GM21447 (cell line): ENCODE results near the gene CADM1.

Source experiments
- ATAC-seq: cut with Tn5 transposase; IDR thresholded peaks from one replicate; pipeline ENCODE4 v1.9.1; 2021; ENCODE audit not compliant: unreplicated experiment

CADM1 gene

GRCh38 chr11:115256397-115257197, 247.6 kb downstream of the CADM1 start:
- ATAC-seq = peak; percentile 96

- no peak for ATAC-seq
Observed at GRCh38 chr11:115255006-115255762, 249.0 kb downstream of the CADM1 start.

GRCh38 chr11:115251126-115251525, 253.1 kb downstream of the CADM1 start:
- ATAC-seq = no peak

DNA sequence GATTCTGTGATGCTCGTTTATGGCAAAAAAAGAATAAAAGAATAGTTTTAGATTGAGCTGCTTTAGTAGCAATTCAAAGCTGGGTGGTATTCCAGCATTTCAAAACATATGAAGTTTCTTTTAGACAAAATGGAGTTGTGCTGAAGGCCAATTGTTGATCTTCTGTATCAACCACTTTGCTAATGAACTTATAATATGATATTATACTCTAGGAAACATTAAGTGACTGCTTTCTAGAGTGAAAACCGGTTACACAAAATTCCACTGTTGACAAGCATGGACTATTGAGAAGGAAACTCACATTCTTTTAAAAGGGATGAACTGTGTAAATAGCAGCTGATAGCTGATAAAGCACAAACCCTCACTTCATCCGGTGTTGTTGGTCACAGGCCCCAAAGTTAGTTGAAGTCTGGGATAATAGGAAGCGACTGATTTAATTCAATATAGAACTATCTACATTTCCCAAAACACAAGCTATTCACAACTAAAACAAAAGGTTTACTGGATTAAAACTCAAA, 255.1 kb downstream of the CADM1 start:
- no peak for ATAC-seq

DNA sequence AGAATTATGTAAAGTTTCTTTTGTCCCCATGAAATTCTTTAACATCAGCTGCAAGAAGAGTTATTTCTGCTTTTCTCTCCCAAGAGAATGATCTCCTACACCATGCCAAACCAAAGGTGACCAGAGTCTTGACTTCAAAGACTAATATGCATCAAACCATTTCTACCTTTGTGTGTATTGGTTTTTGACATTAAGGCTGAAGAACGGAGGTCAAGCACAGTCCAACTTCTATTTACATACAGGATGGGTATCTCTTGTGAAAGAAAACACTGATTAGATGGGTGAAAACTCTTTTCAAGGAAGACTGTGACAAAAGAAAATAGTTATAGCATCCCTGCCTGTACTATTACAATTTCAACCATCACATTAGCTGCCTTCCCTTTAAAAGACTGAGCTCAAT, 256.3 kb downstream of the CADM1 start:
- ATAC-seq = no peak

DNA sequence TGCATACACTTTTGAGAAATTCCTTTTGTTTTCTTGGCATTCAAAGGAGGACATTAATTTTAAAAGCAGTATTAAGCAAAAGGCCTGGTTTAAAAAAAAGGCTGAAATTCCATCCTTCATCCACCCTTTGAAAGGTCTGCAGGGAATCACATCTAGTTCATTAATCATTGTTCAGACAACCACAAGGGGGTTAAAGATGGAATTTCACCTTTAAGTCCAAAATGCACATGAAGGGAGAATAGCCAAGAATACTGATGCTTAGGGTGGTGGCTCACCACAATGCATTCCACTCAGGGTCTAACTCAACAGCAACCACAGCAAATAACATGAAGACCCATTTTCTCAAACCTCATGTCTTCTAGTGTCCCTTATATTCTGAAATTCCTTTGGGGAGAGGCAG, 256.9 kb downstream of the CADM1 start:
- ATAC-seq = no peak

DNA sequence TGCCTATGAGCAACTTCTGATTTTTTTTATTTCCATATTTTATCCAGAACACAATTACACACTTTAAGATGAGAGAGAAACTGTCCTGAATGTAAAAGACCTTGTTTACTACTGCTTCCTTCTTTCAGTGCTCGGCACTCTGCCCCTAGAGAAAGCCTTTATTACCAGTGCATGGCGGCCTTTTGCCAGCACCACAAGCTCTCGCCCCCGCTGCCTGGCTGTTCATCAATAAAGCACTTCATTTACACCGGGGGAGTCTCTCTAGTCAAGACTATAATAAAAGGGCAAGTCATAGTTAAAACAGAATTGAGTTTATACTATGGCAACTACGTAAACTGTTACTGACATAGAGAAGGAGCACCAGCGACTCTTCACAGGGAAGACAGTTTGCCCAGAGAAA, 259.5 kb downstream of the CADM1 start:
- no peak for ATAC-seq

- ATAC-seq = no peak
Observed at GRCh38 chr11:115244296-115244695, 259.9 kb downstream of the CADM1 start.

GRCh38 chr11:115242982-115243381, 261.2 kb downstream of the CADM1 start:
- ATAC-seq = no peak

DNA sequence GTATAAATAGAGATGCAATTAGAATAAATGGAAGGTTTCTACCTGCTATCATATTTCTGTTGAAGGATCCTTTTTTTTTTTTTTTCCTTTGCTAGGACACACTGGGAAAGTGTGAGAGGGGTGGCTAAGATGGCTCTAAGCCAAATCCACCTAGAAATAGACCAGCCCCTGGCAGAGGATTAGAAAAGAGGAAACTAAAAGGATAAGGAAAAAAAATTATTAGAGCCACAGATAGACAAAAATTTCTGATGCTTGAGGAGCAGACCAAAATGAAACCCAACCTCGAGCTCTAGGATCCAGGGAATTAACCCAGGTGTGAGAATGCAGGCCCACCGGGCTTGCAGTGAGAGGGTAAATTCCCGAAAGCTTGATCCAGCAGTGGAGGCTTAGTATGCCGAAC, 262.3 kb downstream of the CADM1 start:
- ATAC-seq = no peak

- ATAC-seq = no peak
Observed at GRCh38 chr11:115238791-115239190, 265.4 kb downstream of the CADM1 start.

- no peak for ATAC-seq
Observed at GRCh38 chr11:115238086-115238485, 266.1 kb downstream of the CADM1 start.

DNA sequence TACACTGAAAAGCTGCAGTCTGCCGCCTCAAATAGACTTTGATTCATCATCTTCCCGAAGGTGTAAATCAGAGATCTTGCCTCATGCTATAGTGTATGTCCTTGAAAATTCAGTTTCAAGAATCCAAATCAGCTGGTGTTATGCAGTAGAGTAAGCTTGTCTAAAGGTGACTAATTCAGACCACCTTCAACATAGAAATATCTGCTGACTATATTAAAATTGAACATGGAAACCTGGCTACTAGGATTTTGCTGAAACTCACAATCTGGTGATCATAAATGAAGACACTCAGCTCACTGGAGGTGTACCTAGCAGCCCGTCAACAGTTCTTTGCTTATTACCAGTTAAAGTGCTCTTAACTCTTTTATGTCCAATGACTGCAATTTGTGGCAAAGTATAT, 266.6 kb downstream of the CADM1 start:
- no peak for ATAC-seq

DNA sequence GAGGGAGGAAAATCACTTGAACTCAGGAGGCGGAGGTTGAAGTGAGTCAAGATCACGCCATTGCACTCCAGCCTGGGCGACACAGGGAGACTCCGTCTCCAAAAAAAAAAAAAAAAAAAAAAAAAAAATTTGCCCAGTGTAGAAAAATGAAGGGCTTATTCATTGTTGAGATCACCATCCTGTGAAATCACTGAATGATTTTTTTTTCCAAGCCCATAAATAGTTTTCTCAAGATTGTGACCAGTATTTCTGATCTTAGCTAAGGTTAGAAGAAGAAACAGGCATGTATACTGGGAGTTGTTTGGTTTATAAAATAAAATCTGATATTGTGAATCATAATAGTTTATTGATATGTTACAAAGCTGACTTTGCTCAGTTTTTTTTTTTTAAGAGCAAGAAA, 269.4 kb downstream of the CADM1 start:
- no peak for ATAC-seq

DNA sequence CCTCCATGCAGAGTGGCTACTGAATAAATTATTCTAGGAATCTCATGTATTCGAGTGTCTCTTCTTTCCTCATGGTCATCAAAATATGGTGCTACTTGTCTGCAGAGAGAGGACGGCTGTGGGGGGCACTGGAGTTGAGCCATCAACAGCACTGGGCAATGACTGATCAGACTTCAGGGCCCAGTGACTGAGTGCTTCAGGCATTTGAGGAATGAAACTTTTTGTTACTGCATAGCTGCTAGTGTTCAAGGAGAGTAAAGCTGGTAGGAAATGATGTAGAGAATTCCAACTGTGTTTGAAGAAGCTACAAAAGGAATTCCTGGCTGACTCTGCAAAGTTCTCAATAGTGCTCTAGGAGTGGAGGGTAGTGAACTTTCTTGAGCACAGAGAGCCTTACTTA, 277.7 kb downstream of the CADM1 start:
- no peak for ATAC-seq

DNA sequence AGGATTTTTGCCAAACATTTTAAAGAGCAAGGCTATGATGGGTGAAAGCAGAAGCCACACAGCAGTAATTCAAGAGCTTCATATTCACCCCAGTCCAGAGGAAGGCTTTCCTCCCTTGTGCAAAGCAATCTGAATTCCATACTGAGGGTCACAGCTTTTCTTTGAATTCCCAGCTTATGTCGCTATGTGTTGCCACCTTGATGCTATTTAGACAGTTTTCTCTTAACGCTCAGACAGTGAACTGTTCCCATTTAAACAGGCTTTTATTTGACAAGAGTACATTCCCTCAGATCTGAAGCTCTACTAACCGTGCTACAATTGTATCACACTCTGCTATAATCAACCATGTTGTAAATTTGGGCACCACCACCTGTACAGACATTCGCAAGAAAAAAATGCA, 279.7 kb downstream of the CADM1 start:
- no peak for ATAC-seq

GRCh38 chr11:115222863-115223530, 281.2 kb downstream of the CADM1 start:
- ATAC-seq = peak; percentile 33

GRCh38 chr11:115222218-115222862, 281.9 kb downstream of the CADM1 start:
- ATAC-seq = peak; percentile 90

DNA sequence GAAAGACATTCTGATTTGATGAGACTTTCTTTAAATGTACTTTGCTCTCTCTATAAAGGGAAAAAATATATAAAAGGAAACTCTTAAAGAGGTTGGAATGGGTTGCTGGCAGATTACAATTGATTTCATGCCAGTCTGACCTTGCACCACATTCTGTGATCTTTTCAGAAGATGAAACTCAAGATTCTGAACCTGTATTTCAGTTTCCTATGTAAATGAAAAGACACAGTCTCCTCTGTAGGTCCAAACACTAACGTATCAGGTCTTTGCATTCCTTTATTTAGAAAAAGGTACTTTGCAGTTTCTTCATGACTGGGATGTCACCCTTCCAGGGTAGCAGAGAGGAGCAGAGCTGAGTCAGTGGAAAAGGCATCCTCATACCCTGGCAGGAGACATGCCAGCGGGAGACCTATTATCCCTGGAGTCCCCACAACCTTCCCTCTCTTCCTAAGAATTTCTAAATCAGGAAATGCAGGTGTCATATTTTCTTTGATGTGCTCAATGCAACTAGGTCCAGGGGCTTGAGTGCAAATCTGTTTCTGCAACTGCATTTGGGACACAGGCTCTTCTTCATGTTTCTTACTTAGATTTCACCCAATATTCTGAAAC, 282.6 kb downstream of the CADM1 start:
- ATAC-seq = peak; percentile 47

GRCh38 chr11:115220911-115221310, 283.3 kb downstream of the CADM1 start:
- no peak for ATAC-seq

- ATAC-seq = no peak
Observed at GRCh38 chr11:115220423-115220822, 283.8 kb downstream of the CADM1 start.
